HG03135 (cell line): ENCODE results near the gene TTC24.
"Not testable (repeated sequence)": the region's sequence is repeated elsewhere in the genome, so short reads cannot be mapped to it uniquely, and the experiment has no call there.

Source experiments
- ATAC-seq: cut with Tn5 transposase; IDR thresholded peaks from one replicate; pipeline ENCODE4 v1.9.1; 2021; ENCODE audit warnings: mild to moderate bottlenecking, moderate library complexity; ENCODE audit not compliant: unreplicated experiment

TTC24 gene

DNA sequence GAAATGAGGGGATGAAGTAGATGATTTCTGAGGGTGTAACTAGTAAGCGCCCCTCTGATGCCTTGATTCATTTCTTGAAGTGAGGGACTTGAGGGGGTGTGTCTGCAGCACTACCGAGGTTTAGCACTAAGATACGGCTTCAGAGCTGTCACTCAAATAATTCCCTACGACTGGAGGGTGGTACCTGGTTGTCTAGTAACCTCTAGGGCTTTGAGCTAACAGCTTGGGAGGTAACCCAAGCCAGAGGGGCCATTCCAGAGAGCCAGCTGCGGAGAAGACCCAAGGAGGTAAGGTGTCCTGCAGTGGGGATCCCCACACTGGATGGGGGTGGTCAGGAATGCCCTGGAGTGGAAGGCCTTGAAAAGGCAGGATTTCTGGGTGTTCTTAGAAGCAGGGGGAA is at the start of gene TTC24:
TTC24 (plus strand) TSS at position 252 of the 400 bp plus-strand sequence. CDS start 1,642 bp downstream, outside the sequence.
- no peak for ATAC-seq

- no peak for ATAC-seq
Measured at GRCh38 chr1:156530006-156530405, 49.5 kb upstream of the TTC24 start.

- no peak for ATAC-seq
Measured at GRCh38 chr1:156532374-156532773, 47.1 kb upstream of the TTC24 start.

- ATAC-seq, result no peak
Measured at GRCh38 chr1:156533568-156534220, 45.8 kb upstream of the TTC24 start.

GRCh38 chr1:156534424-156535060 is 45.0 kb upstream of the TTC24 start:
- ATAC-seq, result no peak

- no peak for ATAC-seq
Measured at GRCh38 chr1:156537027-156537426, 42.5 kb upstream of the TTC24 start.

GRCh38 chr1:156538711-156539440 is 40.6 kb upstream of the TTC24 start:
- ATAC-seq, result no peak

- ATAC-seq, result no peak
Measured at GRCh38 chr1:156539818-156540355, 39.6 kb upstream of the TTC24 start.

GRCh38 chr1:156540955-156541354 is 38.6 kb upstream of the TTC24 start:
- no peak for ATAC-seq

DNA sequence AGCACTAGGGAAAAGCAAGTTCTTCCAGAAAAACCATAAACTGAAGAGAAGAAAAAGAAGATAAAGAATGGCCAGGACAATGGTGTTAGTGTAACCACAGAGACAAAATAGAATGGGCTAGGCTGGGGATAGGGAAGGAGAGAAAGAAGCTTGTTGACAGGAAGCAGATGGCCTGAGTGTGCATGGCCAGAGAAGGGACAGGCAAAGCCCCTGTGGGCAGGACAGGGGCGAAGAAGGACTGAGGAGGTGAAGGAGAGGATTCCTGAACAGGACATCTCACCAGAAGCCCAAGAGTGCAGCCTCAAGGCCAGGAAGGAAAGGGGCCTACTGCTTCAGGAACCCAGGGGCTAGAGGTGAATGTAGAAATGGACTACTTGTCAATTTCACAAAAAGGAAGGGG is 36.5 kb upstream of the TTC24 start:
- no peak for ATAC-seq

DNA sequence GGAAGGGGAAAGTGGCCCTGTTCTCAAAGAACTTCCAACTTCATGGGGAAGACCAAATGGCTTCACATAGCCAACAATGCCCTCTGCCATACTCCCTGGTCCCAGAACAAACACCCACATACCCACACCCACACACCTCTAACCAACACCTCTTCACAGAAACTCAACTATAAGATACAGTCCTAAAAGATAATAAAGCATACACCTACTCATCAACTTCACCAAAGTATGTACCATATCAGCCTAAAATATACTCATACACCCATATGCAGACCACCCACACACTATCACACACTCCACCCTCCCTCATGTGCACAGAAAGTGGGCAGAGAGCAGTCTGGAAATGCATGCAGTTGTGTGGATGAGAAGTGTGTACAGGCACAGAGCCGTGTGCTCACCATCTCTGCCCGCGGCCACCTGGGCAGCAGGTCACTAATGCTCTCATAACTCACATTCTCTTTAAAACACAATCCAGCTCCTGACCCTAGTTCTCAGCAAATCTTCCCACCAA is 34.9 kb upstream of the TTC24 start:
- ATAC-seq, result no peak

DNA sequence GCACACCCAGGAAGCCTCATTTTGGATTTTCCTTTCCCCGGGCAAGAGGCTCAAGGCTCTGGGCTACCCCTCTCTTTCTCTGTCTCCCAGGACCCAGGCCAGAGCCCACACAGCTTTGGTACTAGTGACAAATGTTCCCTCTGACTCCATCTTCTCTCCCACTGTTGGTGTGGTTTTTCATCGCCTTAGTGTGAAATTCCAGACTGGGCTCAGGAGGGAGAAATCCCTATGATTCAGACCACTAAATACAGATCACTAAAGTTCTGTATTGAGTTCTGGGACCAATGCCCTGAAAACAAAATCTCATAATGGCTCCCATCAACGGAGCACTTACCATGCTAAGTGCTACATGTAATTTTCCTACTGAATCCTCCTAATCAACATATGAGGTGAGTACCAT is 33.3 kb upstream of the TTC24 start:
- ATAC-seq, result no peak

DNA sequence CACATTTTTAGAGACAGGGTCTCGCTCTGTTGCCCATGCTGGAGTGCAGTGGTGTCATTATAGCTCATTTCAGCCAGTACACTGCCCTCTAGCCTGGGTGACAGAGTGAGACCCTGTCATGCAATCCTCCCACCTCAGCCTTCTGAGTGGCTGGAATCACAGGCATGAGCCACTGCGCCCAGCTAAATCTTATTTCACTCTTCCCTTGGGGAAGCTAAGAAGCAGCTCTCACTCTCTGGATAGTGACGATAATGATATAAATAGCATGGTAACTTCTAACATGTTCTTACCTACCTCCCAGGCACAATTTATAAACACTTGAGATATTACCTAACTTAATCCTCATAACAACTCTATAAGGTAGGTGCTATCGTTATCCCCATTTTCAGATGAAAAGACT is 32.1 kb upstream of the TTC24 start:
- ATAC-seq, result no peak

- ATAC-seq, result no peak
Measured at GRCh38 chr1:156547982-156548381, 31.5 kb upstream of the TTC24 start.

- no peak for ATAC-seq
Measured at GRCh38 chr1:156549390-156549789, 30.1 kb upstream of the TTC24 start.

DNA sequence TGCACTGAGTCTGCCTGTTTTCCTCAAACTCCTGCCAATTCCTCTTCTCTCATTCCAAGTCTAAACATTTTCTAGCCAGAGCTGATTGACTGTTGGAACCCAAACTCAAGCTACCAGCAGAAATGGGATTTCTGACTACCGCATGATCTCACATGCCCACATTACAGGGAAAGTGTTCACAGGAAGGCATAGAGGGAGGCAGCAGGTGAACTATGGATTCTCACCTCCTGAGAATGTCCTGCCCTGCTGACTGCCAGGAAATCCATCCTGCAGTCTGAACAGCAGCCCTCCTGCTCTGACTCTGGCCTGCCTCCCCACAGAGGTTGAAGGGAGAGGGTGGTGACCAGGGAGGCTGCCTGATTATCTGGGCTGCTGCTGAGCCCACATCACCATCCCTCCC is 29.7 kb upstream of the TTC24 start:
- no peak for ATAC-seq

- ATAC-seq, result no peak
Measured at GRCh38 chr1:156550346-156550745, 29.2 kb upstream of the TTC24 start.

GRCh38 chr1:156551066-156551643 is 28.4 kb upstream of the TTC24 start:
- no peak for ATAC-seq

- ATAC-seq, result no peak
Measured at GRCh38 chr1:156551869-156552268, 27.7 kb upstream of the TTC24 start.

DNA sequence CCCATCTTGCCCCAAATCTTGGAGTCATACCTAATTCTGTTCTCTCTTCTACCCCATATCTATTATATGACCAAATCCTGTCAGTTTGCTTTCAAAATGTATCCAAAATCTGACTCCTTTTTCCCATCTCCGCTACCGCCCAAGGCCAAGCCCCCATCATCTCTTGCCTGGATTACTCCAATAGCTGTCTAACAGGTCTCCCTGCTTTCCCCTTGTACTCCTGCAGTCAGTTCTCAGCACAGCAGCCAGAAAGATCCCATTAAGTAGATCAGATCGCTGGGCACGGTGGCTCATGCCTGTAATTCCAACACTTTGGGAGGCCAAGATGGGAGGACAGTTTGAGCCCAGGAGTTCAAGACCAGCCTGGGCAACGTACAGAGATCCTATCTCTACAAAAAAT is 27.0 kb upstream of the TTC24 start:
- ATAC-seq, result no peak

DNA sequence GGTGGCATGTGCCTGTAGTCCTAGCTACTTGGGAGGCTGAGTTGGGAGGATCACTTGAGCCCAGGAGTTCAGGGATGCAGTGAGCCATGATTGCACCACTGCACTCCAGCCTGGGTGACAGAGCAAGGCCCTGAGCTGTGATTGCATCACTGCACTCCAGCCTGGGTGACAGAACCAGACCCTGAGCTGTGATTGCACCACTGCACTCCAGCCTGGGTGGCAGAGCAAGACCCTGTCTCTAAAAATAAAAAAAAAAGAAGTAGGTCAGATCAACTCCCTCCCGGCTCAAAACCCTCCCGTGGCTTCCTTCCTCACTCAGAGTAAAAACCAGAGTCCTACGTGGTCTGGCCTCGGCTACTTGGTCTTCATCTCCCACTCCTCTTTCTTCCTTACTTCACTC is 26.6 kb upstream of the TTC24 start:
- not testable (repeated sequence) for ATAC-seq
